H1 (cell line): ENCODE measurements around the gene OR2V1. TPM values are rescaled to one million over a fixed set of nuclear protein-coding genes. Genes with fewer than 3 reads are reported as not detected.

Experiments
- CTCF ChIA-PET: fragments of 300-600 bp; sonication (Branson Sonifier 250); formaldehyde crosslinking; loops from one replicate; lab custom pipeline; 2021; ENCODE audit not compliant: partially characterized antibody; lab: Charles Lee
- POLR2A ChIA-PET: fragments of 300-600 bp; sonication (Branson Sonifier 250); formaldehyde crosslinking; loops from one replicate; lab custom pipeline; 2021; ENCODE audit warnings: inconsistent platforms; ENCODE audit not compliant: partially characterized antibody; lab: Charles Lee
- DNase-seq, 2 experiments: peaks; one replicate each; pipeline versions ENCODE4 v3.0.0 to v3.0.0-alpha.2; 2010 to 2022; ENCODE audit warnings: low spot score in 2 of 2, low read depth in 1 of 2, mixed read lengths in 1 of 2
- FAIRE-seq: peaks from 2 replicates; lab custom pipeline; 2011; peaks lifted over from hg19 to GRCh38; lab: Jason Lieb, UNC
- H2AFZ ChIP-seq: 2 replicates; pipeline ENCODE4 v1.8.1; 2012; ENCODE audit warnings: low read length, inconsistent platforms
- H2AK5ac ChIP-seq: 2 replicates; pipeline ENCODE4 v1.6.1; 2013; ENCODE audit warnings: low read depth, low read length
- H2BK120ac ChIP-seq: replicated peaks from 2 replicates; pipeline ENCODE3; 2013; ENCODE audit warnings: low read depth, low read length, inconsistent platforms
- H2BK12ac ChIP-seq: 2 replicates; pipeline ENCODE4 v1.6.1; 2013; ENCODE audit warnings: low read depth, low read length
- H2BK15ac ChIP-seq: 2 replicates; pipeline ENCODE4 v1.6.1; 2013; ENCODE audit warnings: low read length
- H2BK20ac ChIP-seq: 2 replicates; pipeline ENCODE4 v1.6.1; 2013; ENCODE audit warnings: low read length
- H2BK5ac ChIP-seq: 2 replicates; pipeline ENCODE4 v1.6.1; 2013; ENCODE audit warnings: low read depth, low read length
- H3K14ac ChIP-seq: 2 replicates; pipeline ENCODE4 v1.6.1; 2013; ENCODE audit warnings: inconsistent platforms; ENCODE audit not compliant: insufficient read length
- H3K18ac ChIP-seq: 2 replicates; pipeline ENCODE4 v1.6.1; 2013; ENCODE audit warnings: low read length; ENCODE audit errors: extremely low read depth
- H3K23ac ChIP-seq: 2 replicates; pipeline ENCODE4 v1.6.1; 2013; ENCODE audit warnings: inconsistent platforms; ENCODE audit not compliant: insufficient read length
- H3K23me2 ChIP-seq: 2 replicates; pipeline ENCODE4 v1.6.1; 2013; ENCODE audit warnings: low read depth, low read length
- H3K27ac ChIP-seq: 2 replicates; pipeline ENCODE4 v1.6.1; 2011; ENCODE audit warnings: low read depth, low read length, inconsistent platforms
- H3K27me3 ChIP-seq, 4 experiments: replicated peaks in 1 of 4; 1 replicate in 1 of 4; 2 replicates in 3 of 4; pipeline versions ENCODE4 v1.6.1 to v1.8.1; 2011 to 2013; ENCODE audit warnings: low read length in 3 of 4, mild to moderate bottlenecking in 3 of 4, inconsistent platforms in 2 of 4, mixed read lengths in 2 of 4, moderate library complexity in 1 of 4; ENCODE audit not compliant: control insufficient read depth in 3 of 4, insufficient read depth in 3 of 4; ENCODE audit errors: extremely low read depth in 1 of 4
- H3K36me3 ChIP-seq, 4 experiments: 2 replicates each; pipeline versions ENCODE4 v1.6.1 to v1.8.1; 2011 to 2013; ENCODE audit warnings: mild to moderate bottlenecking in 4 of 4, low read length in 3 of 4, moderate library complexity in 2 of 4, control low read depth in 1 of 4, inconsistent platforms in 1 of 4; ENCODE audit not compliant: insufficient read depth in 4 of 4, control insufficient read depth in 2 of 4
- H3K4ac ChIP-seq: replicated peaks from 2 replicates; pipeline ENCODE3; 2013; ENCODE audit warnings: low read length, low read depth, mixed read lengths, inconsistent platforms; ENCODE audit not compliant: insufficient read length
- H3K4me1 ChIP-seq, 4 experiments: replicated peaks in 1 of 4; 1 replicate in 1 of 4; 2 replicates in 3 of 4; pipeline versions ENCODE4 v1.6.1 to v1.8.1; 2011 to 2013; ENCODE audit warnings: low read length in 3 of 4, inconsistent platforms in 2 of 4, mixed read lengths in 1 of 4; ENCODE audit not compliant: insufficient read depth in 4 of 4, control insufficient read depth in 3 of 4
- H3K4me2 ChIP-seq, 2 experiments: 2 replicates each; pipeline versions ENCODE4 v1.6.1 to v1.8.1; 2011 to 2013; ENCODE audit warnings: low read depth in 2 of 2, low read length in 2 of 2, control low read depth in 1 of 2, inconsistent platforms in 1 of 2, mild to moderate bottlenecking in 1 of 2; ENCODE audit not compliant: insufficient read depth in 1 of 2
- H3K4me3 ChIP-seq, 4 experiments: fragments of 200-600, 300-600 bp in 1 of 4; sonication (generic), shearing (Covaris generic), sonication (Bioruptor Twin) in 1 of 4; 2 replicates each; pipeline versions ENCODE4 v1.5.1 to v1.8.1; 2011 to 2016; ENCODE audit warnings: low read length in 4 of 4, low read depth in 3 of 4, control low read depth in 2 of 4, inconsistent platforms in 2 of 4, mild to moderate bottlenecking in 2 of 4, mixed read lengths in 1 of 4, moderate library complexity in 1 of 4; ENCODE audit not compliant: insufficient read depth in 2 of 4; ENCODE audit errors: extremely low read depth in 1 of 4
- H3K56ac ChIP-seq: replicated peaks from 2 replicates; pipeline ENCODE3; 2013; ENCODE audit warnings: low read depth, mild to moderate bottlenecking, mixed read lengths, low read length, inconsistent platforms; ENCODE audit not compliant: insufficient read length
- H3K79me1 ChIP-seq: 2 replicates; pipeline ENCODE4 v1.6.1; 2013; ENCODE audit warnings: low read depth, low read length, control low read depth
- H3K79me2 ChIP-seq, 2 experiments: 2 replicates each; pipeline versions ENCODE4 v1.6.1 to v1.8.1; 2012 to 2013; ENCODE audit warnings: low read length in 2 of 2, mild to moderate bottlenecking in 2 of 2, inconsistent platforms in 1 of 2; ENCODE audit not compliant: insufficient read depth in 2 of 2, control insufficient read depth in 1 of 2
- H3K9ac ChIP-seq, 4 experiments: replicated peaks in 1 of 4; 1 replicate in 1 of 4; 2 replicates in 3 of 4; pipeline versions ENCODE4 v1.6.1 to v1.8.1; 2011 to 2013; ENCODE audit warnings: low read depth in 3 of 4, low read length in 3 of 4, control low read depth in 2 of 4, mild to moderate bottlenecking in 2 of 4, moderate library complexity in 2 of 4, inconsistent platforms in 1 of 4; ENCODE audit errors: extremely low read depth in 1 of 4
- H3K9me3 ChIP-seq, 2 experiments: 2 replicates each; pipeline versions ENCODE4 v1.6.1 to v1.8.1; 2012 to 2013; ENCODE audit warnings: mild to moderate bottlenecking in 2 of 2, moderate library complexity in 2 of 2, control low read depth in 1 of 2, inconsistent platforms in 1 of 2, low read depth in 1 of 2, low read length in 1 of 2, mixed read lengths in 1 of 2; ENCODE audit not compliant: insufficient read depth in 2 of 2
- H4K20me1 ChIP-seq, 2 experiments: replicated peaks in 1 of 2; 2 replicates each; pipeline versions ENCODE3 to v1.8.1; 2011 to 2013; ENCODE audit warnings: inconsistent platforms in 2 of 2, low read length in 2 of 2, mild to moderate bottlenecking in 1 of 2; ENCODE audit not compliant: insufficient read depth in 2 of 2, control insufficient read depth in 1 of 2
- H4K5ac ChIP-seq: 2 replicates; pipeline ENCODE4 v1.6.1; 2013; ENCODE audit warnings: low read length, low read depth, mixed read lengths, inconsistent platforms; ENCODE audit not compliant: insufficient read length
- H4K8ac ChIP-seq: 2 replicates; pipeline ENCODE4 v1.8.0; 2013; ENCODE audit warnings: mild to moderate bottlenecking, moderate library complexity, low read length, inconsistent platforms; ENCODE audit not compliant: insufficient read depth; ENCODE audit errors: extremely low read depth
- H4K91ac ChIP-seq: replicated peaks from 2 replicates; pipeline ENCODE3; 2013; ENCODE audit warnings: low read length, mixed read lengths, inconsistent platforms; ENCODE audit not compliant: insufficient read length
- EP300 ChIP-seq, 2 experiments: IDR thresholded peaks; 1 replicate in 1 of 2; 2 replicates in 1 of 2; pipeline ENCODE4 v1.6.1; 2011 to 2012; ENCODE audit warnings: low read depth in 2 of 2, low read length in 2 of 2, mild to moderate bottlenecking in 2 of 2, borderline replicate concordance in 1 of 2, inconsistent platforms in 1 of 2, moderate library complexity in 1 of 2
- EZH2 ChIP-seq: fragments of 200-600 bp; sonication (generic); IDR thresholded peaks from 2 replicates; pipeline ENCODE4 v1.7.1; 2012; ENCODE audit warnings: low read depth, mild to moderate bottlenecking, moderate library complexity, low read length, inconsistent platforms; ENCODE audit not compliant: severe bottlenecking
- HDAC2 ChIP-seq, 2 experiments: fragments of 300-600 bp in 1 of 2; sonication (generic) in 1 of 2; IDR thresholded peaks; 2 replicates each; pipeline ENCODE4 v1.6.1; 2011 to 2012; ENCODE audit warnings: low read depth in 2 of 2, low read length in 2 of 2, mild to moderate bottlenecking in 2 of 2, moderate library complexity in 2 of 2, borderline replicate concordance in 1 of 2, inconsistent platforms in 1 of 2
- MAFK ChIP-seq: IDR thresholded peaks from 2 replicates; pipeline ENCODE4 v1.6.1; 2012; ENCODE audit warnings: low read depth, mild to moderate bottlenecking, improper control_type of control experiment, low read length
- POU5F1 ChIP-seq: IDR thresholded peaks from 2 replicates; pipeline ENCODE4 v1.6.1; 2011; ENCODE audit warnings: low read depth, mild to moderate bottlenecking, low read length, moderate library complexity
- RFX5 ChIP-seq: IDR thresholded peaks from 2 replicates; pipeline ENCODE4 v1.6.1; 2011; ENCODE audit warnings: low read depth, low read length, improper control_type of control experiment, borderline replicate concordance
- SAP30 ChIP-seq: fragments of 300-600 bp; sonication (generic); IDR thresholded peaks from 2 replicates; pipeline ENCODE4 v1.7.1; 2012; ENCODE audit warnings: low read length, moderate library complexity, mild to moderate bottlenecking, inconsistent platforms; ENCODE audit not compliant: insufficient read depth, insufficient replicate concordance
- SIRT6 ChIP-seq: IDR thresholded peaks from one replicate; pipeline ENCODE4 v1.7.1; 2012; ENCODE audit warnings: low read length, inconsistent platforms
- TAF7 ChIP-seq: optimal IDR thresholded peaks from 2 replicates; pipeline ENCODE3; 2011; ENCODE audit warnings: low read depth, mild to moderate bottlenecking, inconsistent platforms, low read length, moderate library complexity, borderline replicate concordance
- ZNF274 ChIP-seq: IDR thresholded peaks from 2 replicates; pipeline ENCODE4 v1.7.0; 2012; ENCODE audit warnings: low read length, borderline replicate concordance; ENCODE audit errors: extremely low read depth
- WGBS, 2 experiments: shearing (Covaris generic) in 1 of 2; methylation state at CpG; one replicate each; pipeline versions ENCODE4 v1.1.6 to v1.1.7; 2013 to 2015; ENCODE audit warnings: low lambda C conversion rate in 2 of 2, mixed read lengths in 2 of 2, inconsistent platforms in 1 of 2, low coverage in 1 of 2, missing lambda C conversion rate in 1 of 2; ENCODE audit not compliant: insufficient replicate concordance in 2 of 2, insufficient coverage in 1 of 2, insufficient read length in 1 of 2; ENCODE audit errors: extremely low coverage in 1 of 2, missing lambda C conversion rate in 1 of 2; 5-methylcytosine and 5-hydroxymethylcytosine counted together
- long read RNA-seq, 2 experiments: library from RNA in 1 of 2; library from capped mRNA in 1 of 2; stranded (forward); transcript quantifications; one replicate each; pipeline ENCODE4 v2.0.0, GENCODE V29; 2021; ENCODE audit warnings: inconsistent platforms in 1 of 2
- polyA minus RNA-seq, 3 experiments: library from RNA; depleted of rRNA, polyadenylated mRNA; stranded (reverse); fragments of >200 nt; gene quantifications; 1 replicate in 2 of 3; 2 replicates in 1 of 3; pipeline ENCODE4 v1.2.3, GENCODE V29; 2011
- polyA plus RNA-seq, 7 experiments: library from polyadenylated mRNA; depleted of rRNA in 3 of 7; stranded (reverse) in 5 of 7; unstranded in 2 of 7; fragments of >200 nt in 5 of 7; fragments of 200-250 nt in 2 of 7; gene quantifications; 1 replicate in 5 of 7; 2 replicates in 1 of 7; 4 replicates in 1 of 7; pipeline versions ENCODE4 v1.2.1 to v1.2.3, GENCODE V29; 2011 to 2013; ENCODE audit warnings: missing spikeins in 2 of 7, mixed read lengths in 2 of 7
- total RNA-seq: library from RNA; stranded (reverse); fragmentation: NEBNext Ultra II Directional; extraction: Animal tissue kit (Norgen Biotek cat#: 25700); gene quantifications from 2 replicates; pipeline ENCODE4 v1.2.1, GENCODE V29; 2021

The OR2V1 gene
- not detected in 2 replicates for total RNA-seq
- not detected in 2 replicates for polyA plus RNA-seq (2011; rRNA removed)
- polyA plus RNA-seq (2011; cell fraction: cytosol; rRNA removed), result not detected
- not detected for polyA plus RNA-seq (2011; cell fraction: nucleus; rRNA removed)
- not detected in 4 replicates for polyA plus RNA-seq (2012, experiment 1 of 2)
- not detected for polyA plus RNA-seq (2012, experiment 2 of 2)
- not detected for polyA plus RNA-seq (2013, experiment 1 of 2)
- polyA plus RNA-seq (2013, experiment 2 of 2), result not detected
- not detected in 2 replicates for polyA minus RNA-seq (2011; rRNA and poly(A)+ RNA removed)
- polyA minus RNA-seq (2011; cell fraction: cytosol; rRNA and poly(A)+ RNA removed), result not detected
- not detected for polyA minus RNA-seq (2011; cell fraction: nucleus; rRNA and poly(A)+ RNA removed)
- long read RNA-seq, experiment 1, result 0 reads
- long read RNA-seq, experiment 2, result 0 reads

- no peaks in the 10 kb centered on the region for H4K20me1 ChIP-seq
- no peaks in the 10 kb centered on the region for H3K36me3 ChIP-seq
- DNase-seq (no peak), FAIRE-seq (no peak)
- H3K9ac ChIP-seq, result no peak within 1 kb of the TSS
- no peak within 1 kb of the TSS for H3K56ac ChIP-seq
- H3K4ac ChIP-seq, result no peak within 1 kb of the TSS
- POLR2A ChIA-PET, result no interaction called here
- 80% methylated on average over 14 of the region's 14 CpGs; no CpG with 5 or more reads in 1 of the 2 experiments for WGBS, 2 experiments
- peaks cover 0 to 5% of the 10 kb centered on the region in 2 experiments; a peak in 1 of 4 replicates for H3K9me3 ChIP-seq
- H4K5ac ChIP-seq, result no peak within 1 kb of the TSS
- H3K23ac ChIP-seq, result no peak within 1 kb of the TSS
- H3K79me1 ChIP-seq, result no peaks in the 10 kb centered on the region
- no peak within 1 kb of the TSS for H2BK15ac ChIP-seq
- H2BK120ac ChIP-seq, result no peak within 1 kb of the TSS
- no peak within 1 kb of the TSS for H3K4me3 ChIP-seq
- H4K91ac ChIP-seq, result no peak within 1 kb of the TSS
- H3K79me2 ChIP-seq, result no peaks in the 10 kb centered on the region
- no peak within 1 kb of the TSS for H3K18ac ChIP-seq
- no peak within 1 kb of the TSS for H3K4me2 ChIP-seq
- H3K23me2 ChIP-seq, result peaks cover 3% of the 10 kb centered on the region; the same call in 1 of the 2 replicates
- 0 out of 7 replicates have a peak, but pooled peaks cover 0 to 3% (median 0%) of the 10 kb centered on the region in 4 experiments for H3K27me3 ChIP-seq
- no peak within 1 kb of the TSS for H3K14ac ChIP-seq
- H4K8ac ChIP-seq, result no peak within 1 kb of the TSS; the same call in 1 of the 2 replicates
- H3K27ac ChIP-seq, result no peak within 1 kb of the TSS
- CTCF ChIA-PET, result interaction anchor here (0.9 kb wide), 1 partner anchor 10 kb away, joined by 4 read pairs; no protein-coding TSS in a partner anchor
- H2BK12ac ChIP-seq, result no peak within 1 kb of the TSS
- no peaks in the 10 kb centered on the region; a peak in 1 of 7 replicates for H3K4me1 ChIP-seq
- no peak within 1 kb of the TSS for H2AFZ ChIP-seq
- H2BK20ac ChIP-seq, result no peak within 1 kb of the TSS
- H2BK5ac ChIP-seq, result no peak within 1 kb of the TSS
- H2AK5ac ChIP-seq, result no peak within 1 kb of the TSS
- no peak for TF ChIP-seq MAFK
- TF ChIP-seq EP300 (IDR thresholded peaks at IDR 0.05; ENCODE audit: borderline replicate concordance in 1 of 2, low read depth in 2 of 2, low read length in 2 of 2), result no peak
- no peak for TF ChIP-seq HDAC2 (IDR thresholded peaks at IDR 0.05; ENCODE audit: borderline replicate concordance in 1 of 2, low read depth in 2 of 2, low read length in 2 of 2)
- TF ChIP-seq SIRT6, result no peak
- TF ChIP-seq TAF7, result no peak
- no peak for TF ChIP-seq POU5F1
- no peak for TF ChIP-seq ZNF274
- TF ChIP-seq EZH2, result no peak
- TF ChIP-seq RFX5, result no peak
- TF ChIP-seq SAP30, result no peak
These were observed at the start of gene OR2V1 for GRCh38 chr5:181130832-181131496. OR2V1 (minus strand) TSS chr5:181131169; CDS start chr5:181125304, 5,865 bp downstream.
